Amygdala (tissue), 56 donors: Measurements from ENCODE around the gene PPFIA1.
A peak's percentile ranks its signal among the peaks of the same experiment; 100 is the strongest.

ENCODE experiments used
- DNase-seq, 56 donors: peaks; one replicate each; lab custom pipeline; 2025; lab: John Stamatoyannopoulos, UW

The PPFIA1 gene

GRCh38 chr11:70423523-70424505, 153.3 kb downstream of the PPFIA1 start:
- DNase-seq = peak in 1 of 56 donors; percentile 17

- no peak for DNase-seq
Observed at GRCh38 chr11:70424765-70425344, 154.4 kb downstream of the PPFIA1 start.

- DNase-seq = no peak
Observed at GRCh38 chr11:70427436-70427835, 156.9 kb downstream of the PPFIA1 start.

GRCh38 chr11:70428701-70429427, 158.4 kb downstream of the PPFIA1 start:
- DNase-seq = no peak

- DNase-seq = no peak
Observed at GRCh38 chr11:70429428-70429705, 158.9 kb downstream of the PPFIA1 start.

- no peak for DNase-seq
Observed at GRCh38 chr11:70429724-70430521, 159.4 kb downstream of the PPFIA1 start.

GRCh38 chr11:70430671-70431574, 160.4 kb downstream of the PPFIA1 start:
- DNase-seq = no peak

- no peak for DNase-seq
Observed at GRCh38 chr11:70431611-70432010, 161.1 kb downstream of the PPFIA1 start.

- DNase-seq = no peak
Observed at GRCh38 chr11:70432065-70432464, 161.6 kb downstream of the PPFIA1 start.

- no peak for DNase-seq
Observed at GRCh38 chr11:70432580-70432979, 162.1 kb downstream of the PPFIA1 start.

- no peak for DNase-seq
Observed at GRCh38 chr11:70433038-70433437, 162.5 kb downstream of the PPFIA1 start.

- DNase-seq = no peak
Observed at GRCh38 chr11:70433526-70433925, 163.0 kb downstream of the PPFIA1 start.
